A673 (cell line): Measurements from ENCODE around the gene TFAM.

Experiments
- CTCF ChIP-seq: fragments of 300-800, 200-600 bp; sonication (generic); conservative IDR thresholded peaks from 2 replicates; pipeline ENCODE4 v1.5.1; 2017; ENCODE audit warnings: low read depth, mild to moderate bottlenecking, antibody characterized with exemption, low read length, moderate library complexity, mixed read lengths
- EZH2 ChIP-seq: fragments of 200-600 bp; sonication (generic); IDR thresholded peaks from 2 replicates; pipeline ENCODE4 v1.6.1; 2017; ENCODE audit warnings: borderline replicate concordance, low read depth, mild to moderate bottlenecking, mixed read lengths, antibody characterized with exemption, low read length; ENCODE audit not compliant: poor library complexity, severe bottlenecking

DNA sequence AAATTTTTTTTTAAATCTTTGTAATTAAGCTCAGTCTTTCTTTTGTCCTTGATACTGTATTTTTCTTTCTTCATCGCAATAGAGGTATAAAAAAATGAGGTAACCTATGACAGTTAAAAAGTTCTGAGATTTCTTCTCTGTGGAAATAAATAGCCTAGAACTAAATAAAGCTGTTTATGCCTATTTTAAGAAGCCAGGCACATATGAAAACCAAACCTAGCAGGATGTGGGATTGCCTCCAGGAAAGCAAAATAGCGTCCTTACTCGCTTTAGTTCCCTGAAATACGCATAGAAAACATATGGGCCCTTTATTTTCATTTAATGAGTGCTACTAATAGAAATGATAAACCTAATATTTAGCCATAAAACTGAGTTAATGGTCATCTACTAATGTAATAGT lies 43.8 kb upstream of the TFAM start:
- TF ChIP-seq CTCF (no peak), EZH2 (no peak)
